ENCODE results near the gene CSPG4.

- no peak for TF ChIP-seq CTCF (IDR thresholded peaks at IDR 0.05)
- TF ChIP-seq POLR2A (IDR thresholded peaks at IDR 0.05), result no peak
- no peak for TF ChIP-seq EP300 (IDR thresholded peaks at IDR 0.05)
Measured at GRCh38 chr15:75745305-75745704, 32.7 kb upstream of the CSPG4 start.

Data from ovary (tissue), 3 donors.